GM21423 (cell line): ENCODE data around the gene ATP5ME.
"Not testable (repeated sequence)": the region's sequence is repeated elsewhere in the genome, so short reads cannot be mapped to it uniquely, and the experiment has no call there.

Experiments used
- ATAC-seq: cut with Tn5 transposase; IDR thresholded peaks from one replicate; pipeline ENCODE4 v1.9.1; 2021; ENCODE audit warnings: mild to moderate bottlenecking, moderate library complexity; ENCODE audit not compliant: unreplicated experiment

The ATP5ME gene

GRCh38 chr4:657338-657833 is 16.7 kb downstream of the ATP5ME start:
- no peak for ATAC-seq

DNA sequence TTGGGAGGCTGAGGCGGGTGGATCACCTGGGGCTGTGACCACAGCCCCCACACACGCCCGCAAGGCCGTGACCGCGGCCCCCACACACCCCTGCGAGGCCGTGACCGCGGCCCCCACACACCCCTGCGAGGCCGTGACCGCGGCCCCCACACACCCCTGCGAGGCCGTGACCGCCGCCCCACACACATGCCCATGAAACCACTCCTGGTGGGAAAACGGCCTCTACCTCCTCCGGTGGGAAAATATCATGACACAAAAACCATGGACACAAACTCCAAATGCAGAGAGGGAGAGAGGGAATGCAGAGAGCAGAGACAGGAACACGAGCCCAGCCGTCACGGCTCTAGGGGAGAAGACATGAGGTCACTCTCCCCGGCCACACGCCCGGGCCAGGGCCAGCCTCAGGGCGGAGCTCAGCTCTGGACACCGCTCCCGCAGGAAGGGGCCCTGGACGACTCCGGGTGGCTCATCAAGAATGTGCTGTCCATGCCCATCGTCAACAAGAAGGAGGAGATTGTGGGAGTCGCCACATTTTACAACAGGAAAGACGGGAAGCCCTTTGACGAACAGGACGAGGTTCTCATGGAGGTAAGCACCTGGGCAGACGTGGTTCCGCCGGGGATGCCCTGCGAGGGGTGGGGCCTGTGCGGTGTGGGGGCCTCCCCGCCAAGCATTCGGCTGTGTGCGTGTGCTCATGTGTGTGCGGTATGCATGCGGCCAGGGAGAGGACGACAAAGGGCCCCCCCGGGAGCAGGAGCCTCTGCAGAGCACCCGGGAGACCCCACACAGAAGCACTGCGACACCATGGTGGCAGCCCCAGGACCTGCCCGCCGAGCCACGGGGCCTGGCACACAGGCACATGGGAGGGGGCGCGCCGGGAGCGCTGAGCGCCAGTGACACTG is 17.4 kb downstream of the ATP5ME start:
- no peak for ATAC-seq

- ATAC-seq = no peak
Observed at GRCh38 chr4:655464-656151, 18.5 kb downstream of the ATP5ME start.

GRCh38 chr4:654871-655463 is 19.1 kb downstream of the ATP5ME start:
- no peak for ATAC-seq

- ATAC-seq = no peak
Observed at GRCh38 chr4:654503-654845, 19.6 kb downstream of the ATP5ME start.

GRCh38 chr4:653831-654502 is 20.1 kb downstream of the ATP5ME start:
- no peak for ATAC-seq

- no peak for ATAC-seq
Observed at GRCh38 chr4:653080-653821, 20.8 kb downstream of the ATP5ME start.

DNA sequence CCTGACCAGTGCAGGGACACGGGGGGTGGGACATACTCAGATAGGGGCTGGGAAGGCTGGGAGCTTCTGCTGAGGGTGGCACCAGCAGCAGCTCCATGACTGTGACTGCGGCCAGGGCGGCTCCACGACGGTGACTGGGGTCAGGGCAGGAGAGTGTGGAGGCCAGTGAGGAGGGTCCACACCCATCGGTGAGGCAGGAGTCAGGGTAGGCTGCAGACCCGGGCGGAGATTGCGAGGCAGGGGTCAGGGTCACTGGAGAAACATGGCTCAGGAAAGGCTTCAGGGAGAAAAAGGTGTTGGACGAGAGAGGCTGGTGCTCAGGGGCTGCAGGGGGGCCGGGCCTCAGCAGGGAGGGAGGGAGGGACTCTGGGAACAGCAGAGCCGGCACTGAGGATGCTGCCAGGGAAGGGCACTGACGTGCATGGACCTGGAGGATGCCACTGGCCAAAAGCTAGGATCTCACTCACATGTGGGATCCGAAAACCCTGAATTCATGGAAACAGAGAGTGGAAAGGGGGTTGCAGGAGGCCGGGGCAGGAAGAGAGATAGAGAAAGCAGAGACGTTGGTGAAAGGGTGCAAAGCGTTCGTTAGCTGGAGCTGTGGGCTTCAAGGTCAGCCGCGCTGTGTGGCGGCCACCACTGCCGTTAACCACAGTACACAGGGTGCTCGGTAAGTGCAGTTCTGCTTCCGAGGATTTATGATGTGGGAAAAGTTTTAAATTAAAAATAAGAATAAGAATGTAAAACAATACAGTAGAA is 22.0 kb downstream of the ATP5ME start:
- ATAC-seq = no peak

DNA sequence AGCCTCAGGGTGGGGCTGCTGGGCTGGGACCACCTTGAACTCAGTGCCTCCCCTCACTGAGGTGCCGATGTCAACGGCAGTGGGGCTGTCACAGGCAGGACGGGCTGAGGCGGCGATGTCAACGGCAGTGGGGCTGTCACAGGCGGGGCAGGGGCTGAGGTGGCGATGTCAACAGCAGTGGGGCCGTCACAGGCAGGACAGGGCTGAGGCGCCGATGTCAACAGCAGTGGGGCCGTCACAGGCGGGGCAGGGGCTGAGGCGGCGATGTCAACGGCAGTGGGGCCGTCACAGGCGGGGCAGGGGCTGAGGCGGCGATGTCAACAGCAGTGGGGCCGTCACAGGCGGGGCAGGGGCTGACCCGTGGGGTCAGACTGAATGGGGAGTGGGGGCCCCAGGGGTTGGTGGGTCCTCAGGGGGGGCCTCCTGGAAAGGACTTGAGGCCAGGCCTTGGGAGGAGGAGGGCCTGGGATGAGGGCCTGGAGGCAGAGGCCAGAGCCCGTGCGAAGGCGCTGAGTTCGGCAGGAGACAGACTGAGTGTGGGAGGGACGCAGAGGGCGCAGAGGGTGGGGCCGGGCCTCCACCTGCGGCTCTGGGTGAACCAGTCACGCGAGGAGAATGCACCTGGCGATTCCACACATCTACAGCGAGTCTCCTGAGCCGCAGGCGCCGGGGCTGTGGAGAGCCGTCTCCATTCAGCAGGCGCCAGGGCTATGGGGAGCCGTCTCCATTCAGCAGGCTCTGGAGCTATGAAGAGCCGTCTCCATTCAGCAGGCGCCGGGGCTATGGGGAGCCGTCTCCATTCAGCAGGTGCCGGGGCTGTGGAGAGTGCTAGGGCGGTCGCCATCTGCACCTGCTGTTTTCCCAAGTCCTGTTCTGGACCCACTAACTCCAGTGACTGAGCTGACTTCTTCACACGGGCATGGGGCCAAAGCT is 22.9 kb downstream of the ATP5ME start:
- no peak for ATAC-seq

- no peak for ATAC-seq
Observed at GRCh38 chr4:650461-650860, 23.6 kb downstream of the ATP5ME start.

DNA sequence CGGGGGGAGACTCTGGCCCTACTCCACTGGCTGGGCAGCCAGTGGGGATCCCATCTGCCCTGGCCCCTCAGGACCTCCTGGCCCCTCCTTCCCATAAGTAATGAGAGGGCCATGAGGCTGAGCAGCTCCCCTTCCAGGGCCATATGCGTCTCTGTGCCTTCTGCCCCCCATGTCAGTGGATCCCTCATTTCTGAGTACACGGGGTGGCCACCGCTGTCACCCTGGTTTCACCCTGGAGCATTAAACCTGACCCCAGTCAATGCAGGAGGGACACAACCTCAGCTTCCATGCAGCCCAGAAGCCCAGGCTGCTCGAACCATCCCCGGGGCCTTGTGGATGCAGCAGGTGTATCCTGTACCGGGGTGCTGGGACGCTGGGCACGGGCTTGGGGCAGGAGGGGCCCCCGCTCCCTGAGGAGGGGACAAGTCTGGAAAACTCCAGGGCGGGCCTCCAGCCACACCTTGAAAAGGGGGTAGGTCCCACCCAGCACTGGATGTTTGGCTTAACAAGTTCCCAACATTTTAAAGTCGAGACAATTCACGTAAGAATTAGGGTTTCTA is 24.2 kb downstream of the ATP5ME start:
- no peak for ATAC-seq

- ATAC-seq = no peak
Observed at GRCh38 chr4:649293-649625, 24.8 kb downstream of the ATP5ME start.

DNA sequence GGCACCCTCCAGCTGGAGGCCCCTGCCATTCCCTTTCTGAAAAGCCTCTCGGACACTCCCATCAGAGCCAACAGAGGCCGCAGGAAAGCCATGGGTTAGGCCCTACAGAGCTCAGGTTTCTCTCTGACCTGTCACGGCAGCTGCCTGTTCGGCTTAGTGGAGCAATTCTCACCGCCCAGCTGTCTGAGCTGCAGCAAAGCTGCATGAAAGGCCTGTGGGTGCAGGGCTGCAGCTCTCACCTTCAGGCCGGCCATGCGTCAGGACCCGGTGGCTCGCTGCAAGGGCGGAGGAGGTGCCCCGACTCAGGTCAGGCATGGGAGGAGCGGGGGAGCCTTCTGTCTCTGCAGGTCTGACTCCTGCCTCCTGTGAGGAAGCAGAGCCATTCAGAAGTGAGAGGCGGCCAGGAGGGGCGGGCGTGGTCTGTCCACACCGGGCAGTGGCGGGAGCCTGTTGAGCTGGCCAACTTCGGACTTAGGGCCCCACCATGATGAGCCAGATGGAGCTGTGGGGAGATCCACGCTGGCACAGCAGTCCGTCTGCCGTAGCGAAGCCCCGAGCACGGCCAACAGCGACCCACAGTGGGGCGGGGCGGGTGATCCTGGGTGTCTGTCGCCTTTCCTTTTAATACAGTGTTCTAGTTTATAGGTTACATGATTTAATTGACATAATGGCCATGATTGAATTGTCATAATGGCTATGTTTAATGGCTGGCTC is 25.3 kb downstream of the ATP5ME start:
- no peak for ATAC-seq

DNA sequence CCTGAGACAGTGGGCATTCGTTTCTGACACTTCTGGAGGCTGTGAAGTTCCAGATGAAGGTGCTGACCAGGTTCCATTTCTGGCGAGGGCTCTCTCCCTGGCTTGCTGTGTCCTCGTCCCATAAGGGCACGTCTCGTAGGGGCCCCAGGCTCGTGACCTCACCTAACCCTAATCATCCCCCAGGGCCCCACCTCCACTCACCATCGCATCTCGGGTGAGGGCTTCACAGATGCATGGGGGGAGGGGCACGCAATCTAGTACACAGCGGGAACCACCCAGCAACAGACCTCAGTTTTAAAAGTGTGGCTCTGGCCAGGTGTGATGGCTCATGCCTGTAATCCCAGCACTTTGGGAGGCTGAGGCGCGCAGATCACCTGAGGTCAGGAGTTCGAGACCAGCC is 26.6 kb downstream of the ATP5ME start:
- ATAC-seq = no peak

DNA sequence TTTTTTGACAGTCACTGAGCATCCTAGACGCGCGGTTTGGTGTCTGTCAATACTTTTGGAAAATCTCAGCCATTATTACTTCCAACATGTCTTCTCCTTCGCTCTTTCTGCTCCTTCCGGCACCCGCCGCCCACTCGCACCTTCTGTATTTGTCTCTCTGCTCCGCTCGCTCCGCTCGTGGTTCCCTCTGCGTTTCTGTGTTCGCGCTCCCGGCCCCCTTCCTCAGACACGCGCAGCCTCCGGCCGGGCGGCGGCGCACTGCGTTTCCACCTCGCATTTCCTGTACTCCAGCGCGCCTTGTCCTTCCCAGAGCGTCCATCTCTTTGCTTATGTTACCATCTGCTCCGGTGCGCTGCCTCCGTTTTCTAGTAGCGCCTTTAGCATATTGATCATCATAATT is 27.6 kb downstream of the ATP5ME start:
- ATAC-seq = no peak

GRCh38 chr4:642366-642765 is 31.7 kb downstream of the ATP5ME start:
- not testable (repeated sequence) for ATAC-seq

GRCh38 chr4:637536-638280 is 36.4 kb downstream of the ATP5ME start:
- no peak for ATAC-seq
